Natural killer cell treated with Interleukin-12 subunit alpha and Interleukin-12 subunit beta and Interleukin-15 and Interleukin-18, amount 100 ng/mL, for 72 hours (primary cell): ENCODE results near the gene ZNF423. TPM values are rescaled to one million over a fixed set of nuclear protein-coding genes. Genes with fewer than 3 reads are reported as not detected.
"Not testable (repeated sequence)": the region's sequence is repeated elsewhere in the genome, so short reads cannot be mapped to it uniquely, and the experiment has no call there.

ENCODE experiments used
- ATAC-seq, 2 donors: fragments of 150-1000 bp; cut with Tn5 transposase in 1 of 2; sonication (Bioruptor Pico), chemical (Tn5 transposase) in 1 of 2; 2 replicates each; pipeline ENCODE4 v1.10.0; 2021
- DNase-seq: peaks from one replicate; pipeline ENCODE4 v3.0.0; 2022; ENCODE audit warnings: low spot score
- H3K27ac Mint-ChIP-seq, 2 donors: 1 replicate in 1 of 2; 2 replicates in 1 of 2; pipeline ENCODE4 v1.8.0; 2022; ENCODE audit warnings: mixed read lengths in 2 of 2, mild to moderate bottlenecking in 1 of 2, moderate library complexity in 1 of 2
- H3K27me3 Mint-ChIP-seq, 2 donors: 1 replicate in 1 of 2; 2 replicates in 1 of 2; pipeline ENCODE4 v1.8.0; 2022; ENCODE audit warnings: mixed read lengths in 2 of 2
- H3K36me3 Mint-ChIP-seq: one replicate; pipeline ENCODE4 v1.8.0; 2022; ENCODE audit warnings: mixed read lengths
- H3K4me1 Mint-ChIP-seq, 2 donors: 1 replicate in 1 of 2; 2 replicates in 1 of 2; pipeline ENCODE4 v1.8.0; 2022; ENCODE audit warnings: low read depth in 2 of 2, mixed read lengths in 2 of 2, mild to moderate bottlenecking in 1 of 2
- H3K4me3 Mint-ChIP-seq: one replicate; pipeline ENCODE4 v1.8.0; 2022; ENCODE audit warnings: mixed read lengths
- H3K9me3 Mint-ChIP-seq: 2 replicates; pipeline ENCODE4 v1.8.0; 2022; ENCODE audit warnings: mixed read lengths
- total RNA-seq, 2 donors: library from RNA; stranded (reverse); gene quantifications; one replicate each; pipeline ENCODE4 v1.2.3, GENCODE V29; 2022

ZNF423 gene
- total RNA-seq, 2 donors from 2014 or later: not detected

DNA sequence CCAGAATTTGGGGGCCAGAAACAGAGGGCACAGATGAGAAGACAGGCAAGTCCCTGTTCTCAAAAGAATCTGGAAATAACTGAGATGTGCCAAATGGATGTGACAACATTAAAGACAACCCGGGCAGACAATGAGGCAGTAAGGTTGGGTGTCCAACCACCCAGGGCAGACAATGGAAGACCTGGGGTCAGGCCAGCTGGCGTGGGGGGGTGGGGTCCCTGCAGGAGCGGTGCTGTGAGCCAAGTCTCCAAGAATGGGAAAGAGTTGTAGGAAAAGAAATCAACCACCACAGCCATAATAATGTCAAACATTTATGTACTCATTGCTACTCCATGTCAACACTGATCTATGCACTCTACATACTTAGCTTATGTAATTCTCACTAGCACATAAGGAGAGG is 279.0 kb downstream of the ZNF423 start:
- H3K27me3 Mint-ChIP-seq: peaks cover 0 to 2% of the 10 kb centered on the region in 2 donors
- no peak for ATAC-seq
- H3K9me3 Mint-ChIP-seq: no peaks in the 10 kb centered on the region
- H3K36me3 Mint-ChIP-seq: no peaks in the 10 kb centered on the region
- H3K27ac Mint-ChIP-seq: no peak overlapping the region
- no peak for DNase-seq
- H3K4me1 Mint-ChIP-seq: peaks cover 0 to 7% of the 10 kb centered on the region in 2 donors
- no peak overlapping the region for H3K4me3 Mint-ChIP-seq

DNA sequence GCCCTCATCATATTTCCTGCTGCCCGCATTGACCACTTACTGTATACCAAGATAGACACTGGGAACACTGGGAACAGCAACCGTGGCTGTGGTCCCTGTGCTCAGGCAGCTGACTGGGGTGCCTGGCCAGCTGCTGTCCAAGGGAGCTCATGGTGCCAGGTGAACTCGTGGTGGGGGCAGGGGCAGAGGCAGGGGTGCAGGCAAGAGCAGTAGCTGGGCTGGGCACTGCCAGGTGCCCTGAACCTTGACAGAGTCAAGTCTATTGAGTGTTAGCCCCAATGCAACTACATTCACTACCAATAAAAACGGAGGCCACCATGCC is 279.8 kb downstream of the ZNF423 start:
- ATAC-seq: no peak
- DNase-seq: no peak
- Mint-ChIP-seq H3K36me3 (no peaks in the 10 kb centered on the region), H3K9me3 (no peaks in the 10 kb centered on the region), H3K4me1 (peaks cover 0 to 7% of the 10 kb centered on the region in 2 donors), H3K27ac (no peak overlapping the region), H3K4me3 (no peak overlapping the region), H3K27me3 (peaks cover 0 to 2% of the 10 kb centered on the region in 2 donors)

DNA sequence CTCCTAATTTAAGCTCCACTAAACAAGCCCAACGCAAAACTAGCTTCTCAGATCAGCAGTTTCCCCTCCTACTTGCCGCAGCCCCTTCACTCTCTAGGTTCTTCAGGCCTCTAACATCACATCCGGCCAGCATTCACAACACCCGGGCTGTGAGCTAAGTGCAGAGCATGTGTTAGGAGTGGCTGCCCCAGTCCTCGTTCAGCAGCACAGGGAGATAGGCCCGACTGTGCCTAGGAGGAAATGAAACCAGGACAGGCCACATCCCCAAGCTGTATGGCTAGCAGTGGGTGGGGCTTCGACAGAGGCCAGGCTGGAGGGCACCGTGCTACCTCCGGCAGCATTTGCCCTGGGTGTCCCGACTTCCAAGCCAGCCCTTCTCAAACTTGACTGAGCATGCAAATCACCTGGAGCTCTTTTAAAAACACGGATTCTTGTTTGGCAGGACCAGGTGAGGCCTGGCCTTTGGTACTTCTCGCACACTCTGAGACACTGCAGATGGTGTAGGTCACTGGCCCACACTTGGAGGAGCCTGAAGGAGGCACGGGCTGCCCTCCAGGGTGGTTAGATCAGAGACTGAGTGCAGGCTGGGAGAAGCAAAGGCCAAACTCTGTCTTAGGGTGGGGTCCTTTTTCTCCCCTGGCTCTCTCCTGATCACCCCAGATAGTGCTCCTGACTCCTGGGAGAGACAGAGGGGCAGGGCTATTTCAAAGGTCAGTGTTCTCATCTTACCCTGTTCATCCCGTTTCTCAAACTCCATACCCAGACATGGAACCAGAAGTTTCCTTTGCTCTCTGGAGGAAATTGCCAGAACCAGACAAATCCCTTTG is 280.4 kb downstream of the ZNF423 start:
- Mint-ChIP-seq H3K27me3 (peaks cover 0 to 2% of the 10 kb centered on the region in 2 donors), H3K36me3 (no peaks in the 10 kb centered on the region), H3K9me3 (no peaks in the 10 kb centered on the region), H3K4me1 (peaks cover 0 to 7% of the 10 kb centered on the region in 2 donors), H3K27ac (peak overlapping the region; percentile 37 to 40), H3K4me3 (peak overlapping the region; percentile 19)
- DNase-seq (no peak), ATAC-seq (peak; percentile 55 to 79)

DNA sequence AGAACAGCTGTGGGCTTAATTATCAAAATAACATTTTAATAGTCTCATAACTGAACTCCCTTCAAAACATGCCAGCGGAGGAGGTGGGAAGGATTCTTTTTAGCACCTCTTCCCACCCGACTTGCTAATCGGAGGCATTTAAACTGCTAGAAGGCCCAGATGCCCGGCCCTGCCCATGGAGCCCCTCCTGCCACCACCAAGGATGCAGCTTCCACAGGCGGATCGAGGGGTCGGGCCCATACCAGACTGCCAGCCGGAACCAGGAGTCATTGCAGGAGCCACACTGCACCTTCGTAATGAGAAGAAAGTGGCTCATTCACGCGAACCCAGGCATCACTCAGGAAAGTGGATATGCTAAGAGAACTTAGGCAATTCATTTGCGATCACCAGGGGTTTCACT is 281.1 kb downstream of the ZNF423 start:
- H3K4me1 Mint-ChIP-seq: peaks cover 0 to 7% of the 10 kb centered on the region in 2 donors
- DNase-seq (no peak), ATAC-seq (no peak)
- H3K36me3 Mint-ChIP-seq: no peaks in the 10 kb centered on the region
- H3K27ac Mint-ChIP-seq: peak overlapping the region; percentile 37 to 40
- no peaks in the 10 kb centered on the region for H3K27me3 Mint-ChIP-seq
- H3K4me3 Mint-ChIP-seq: no peak overlapping the region
- no peaks in the 10 kb centered on the region for H3K9me3 Mint-ChIP-seq

DNA sequence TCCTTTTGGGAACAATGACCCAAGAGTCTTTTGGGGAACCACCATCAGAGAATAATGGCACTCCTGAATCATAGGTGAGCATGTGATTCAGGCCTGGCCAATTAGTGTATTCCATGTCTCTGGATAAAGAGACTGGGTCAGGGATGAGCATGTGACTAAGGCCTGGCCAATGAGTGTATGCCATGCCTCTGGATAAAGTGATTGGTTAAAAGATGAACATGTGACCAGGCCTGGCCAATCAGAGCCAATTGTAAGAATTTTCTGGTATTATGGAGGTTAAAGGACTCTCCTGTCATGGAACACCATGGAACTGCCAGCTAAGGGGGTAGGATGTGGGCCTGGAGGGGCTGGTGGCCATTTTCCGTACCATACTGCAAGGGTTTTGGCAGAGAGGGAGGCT is 288.0 kb downstream of the ZNF423 start:
- Mint-ChIP-seq H3K4me3 (no peak overlapping the region), H3K9me3 (no peaks in the 10 kb centered on the region), H3K27me3 (no peaks in the 10 kb centered on the region), H3K27ac (no peak overlapping the region), H3K4me1 (no peaks in the 10 kb centered on the region), H3K36me3 (no peaks in the 10 kb centered on the region)
- no peak for ATAC-seq
- DNase-seq: no peak

DNA sequence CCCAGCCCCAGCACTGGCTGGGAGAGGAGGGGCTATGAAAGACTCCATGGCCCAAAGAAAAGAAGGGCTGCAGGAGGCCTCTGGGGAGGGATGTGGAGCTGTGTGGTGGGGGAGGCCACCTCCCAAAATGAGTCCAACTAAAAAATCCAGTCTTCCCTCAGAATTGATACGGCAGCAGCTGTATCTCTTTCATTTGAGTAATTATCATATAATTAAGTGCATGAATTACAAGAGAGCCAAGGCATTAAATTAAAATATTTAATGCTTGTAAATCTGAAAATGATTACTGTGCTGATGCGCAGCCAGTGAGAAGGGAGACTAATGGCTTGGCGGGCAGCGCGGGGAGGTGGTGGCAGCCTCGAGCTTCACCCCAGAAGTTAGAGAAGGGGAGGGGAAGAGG is 289.5 kb downstream of the ZNF423 start:
- no peak for ATAC-seq
- H3K9me3 Mint-ChIP-seq: no peaks in the 10 kb centered on the region
- no peak overlapping the region for H3K4me3 Mint-ChIP-seq

DNA sequence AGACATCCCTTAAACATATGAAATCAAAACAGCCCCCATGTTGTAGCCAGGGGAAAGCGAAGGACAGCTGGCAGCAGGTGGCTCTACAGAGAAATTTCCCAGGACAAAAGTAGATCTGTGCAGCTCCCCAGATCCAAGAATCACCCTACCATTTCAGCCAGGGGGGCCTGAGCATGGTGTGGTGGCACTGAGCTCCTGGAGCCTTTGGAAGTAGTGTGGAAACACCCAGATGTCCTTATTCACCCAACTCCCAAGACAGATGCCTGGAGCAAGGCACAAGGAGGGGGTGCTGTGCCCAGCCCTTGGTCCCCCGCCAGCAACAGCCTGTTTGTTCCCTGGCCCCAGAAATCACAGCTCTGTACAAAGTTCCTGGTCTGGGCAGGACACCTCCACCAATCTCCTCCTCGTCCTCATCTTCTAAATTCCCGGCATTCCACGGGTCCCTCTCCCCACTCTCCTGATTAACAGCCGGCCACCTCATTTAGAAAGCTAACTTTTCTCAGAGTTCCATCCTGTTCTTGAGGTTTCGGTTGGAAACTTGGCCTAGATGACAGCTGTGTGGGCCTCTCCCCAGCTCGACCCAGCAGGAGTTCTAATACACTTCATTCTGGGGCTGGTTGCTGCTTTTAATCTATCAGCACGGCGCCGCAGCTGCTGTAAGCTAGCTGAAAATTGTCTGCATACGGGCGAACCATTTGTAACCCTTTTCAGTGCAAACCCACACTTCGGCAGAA is 291.2 kb downstream of the ZNF423 start:
- Mint-ChIP-seq H3K4me3 (no peak overlapping the region), H3K4me1 (no peaks in the 10 kb centered on the region), H3K9me3 (no peaks in the 10 kb centered on the region), H3K36me3 (no peaks in the 10 kb centered on the region), H3K27me3 (no peaks in the 10 kb centered on the region), H3K27ac (no peak overlapping the region)
- no peak for ATAC-seq
- DNase-seq: no peak

More for the DNA sequence above, 289.5 kb downstream of the ZNF423 start:
- Mint-ChIP-seq H3K4me1 (no peaks in the 10 kb centered on the region), H3K27ac (no peak overlapping the region), H3K27me3 (no peaks in the 10 kb centered on the region), H3K36me3 (no peaks in the 10 kb centered on the region)
- DNase-seq: no peak

DNA sequence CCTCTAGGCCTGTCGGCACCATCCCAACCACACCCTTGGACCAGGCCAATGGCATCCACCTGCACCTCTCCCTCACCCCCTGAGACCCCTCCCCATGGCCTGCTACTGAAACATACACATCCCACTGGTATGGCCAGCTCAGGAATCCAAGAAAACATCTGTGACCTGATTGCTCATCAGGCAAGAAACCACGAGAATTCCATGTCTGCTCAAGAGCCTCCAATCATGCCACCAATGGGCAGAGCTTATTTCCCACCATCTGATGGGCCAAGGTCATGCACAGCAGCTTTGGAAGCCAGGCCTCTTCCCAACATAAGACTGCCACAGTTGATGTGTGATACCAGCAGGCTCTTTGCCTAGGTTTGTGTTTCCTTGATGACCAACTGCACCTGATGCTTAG is 292.2 kb downstream of the ZNF423 start:
- Mint-ChIP-seq H3K4me1 (no peaks in the 10 kb centered on the region), H3K4me3 (no peak overlapping the region), H3K27ac (no peak overlapping the region), H3K36me3 (no peaks in the 10 kb centered on the region), H3K9me3 (no peaks in the 10 kb centered on the region), H3K27me3 (no peaks in the 10 kb centered on the region)
- ATAC-seq (no peak), DNase-seq (no peak)

DNA sequence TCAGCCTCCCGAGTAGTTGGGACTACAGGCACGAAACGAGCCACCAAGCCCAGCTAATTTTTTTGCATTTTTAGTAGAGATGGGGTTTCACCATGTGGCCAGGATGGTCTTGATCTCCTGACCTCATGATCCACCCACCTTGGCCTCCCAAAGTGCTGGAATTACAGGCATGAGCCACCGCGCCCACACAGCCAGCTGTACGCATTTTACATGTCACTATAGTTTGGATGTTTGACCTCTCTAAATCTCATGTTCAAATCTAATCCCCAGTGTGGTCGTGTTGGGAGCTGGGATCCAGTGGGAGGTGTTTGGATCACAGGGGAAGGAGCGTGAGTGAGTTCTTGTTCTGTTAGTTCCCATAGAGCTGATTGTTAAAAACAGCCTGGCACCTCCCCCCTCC is 293.0 kb downstream of the ZNF423 start:
- not testable (repeated sequence) for H3K36me3 Mint-ChIP-seq, H3K4me1 Mint-ChIP-seq, H3K27me3 Mint-ChIP-seq, H3K27ac Mint-ChIP-seq, ATAC-seq, DNase-seq, H3K9me3 Mint-ChIP-seq, H3K4me3 Mint-ChIP-seq

DNA sequence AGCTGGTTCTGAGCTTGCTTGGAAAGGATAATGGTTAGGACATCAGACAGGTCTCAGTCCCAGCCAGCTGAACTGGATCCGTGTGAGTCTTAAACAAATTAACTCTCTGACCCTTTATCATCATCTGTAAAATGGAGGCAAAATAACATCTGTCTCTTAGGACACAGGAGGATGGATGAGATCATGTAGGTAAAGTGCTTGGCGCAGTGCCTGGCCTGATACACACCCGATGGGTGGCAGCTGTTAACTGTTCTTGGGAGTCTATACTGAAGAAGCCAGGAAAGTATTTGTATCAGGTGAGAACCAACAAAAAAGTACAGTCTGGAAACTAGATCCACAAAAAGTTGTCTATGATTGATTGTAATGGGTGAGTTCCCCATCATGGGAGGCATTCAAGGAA is 293.7 kb downstream of the ZNF423 start:
- no peaks in the 10 kb centered on the region for H3K27me3 Mint-ChIP-seq
- ATAC-seq (no peak), DNase-seq (no peak)
- no peaks in the 10 kb centered on the region for H3K36me3 Mint-ChIP-seq
- H3K4me3 Mint-ChIP-seq: no peak overlapping the region
- no peak overlapping the region for H3K27ac Mint-ChIP-seq
- no peaks in the 10 kb centered on the region for H3K4me1 Mint-ChIP-seq
- H3K9me3 Mint-ChIP-seq: no peaks in the 10 kb centered on the region

DNA sequence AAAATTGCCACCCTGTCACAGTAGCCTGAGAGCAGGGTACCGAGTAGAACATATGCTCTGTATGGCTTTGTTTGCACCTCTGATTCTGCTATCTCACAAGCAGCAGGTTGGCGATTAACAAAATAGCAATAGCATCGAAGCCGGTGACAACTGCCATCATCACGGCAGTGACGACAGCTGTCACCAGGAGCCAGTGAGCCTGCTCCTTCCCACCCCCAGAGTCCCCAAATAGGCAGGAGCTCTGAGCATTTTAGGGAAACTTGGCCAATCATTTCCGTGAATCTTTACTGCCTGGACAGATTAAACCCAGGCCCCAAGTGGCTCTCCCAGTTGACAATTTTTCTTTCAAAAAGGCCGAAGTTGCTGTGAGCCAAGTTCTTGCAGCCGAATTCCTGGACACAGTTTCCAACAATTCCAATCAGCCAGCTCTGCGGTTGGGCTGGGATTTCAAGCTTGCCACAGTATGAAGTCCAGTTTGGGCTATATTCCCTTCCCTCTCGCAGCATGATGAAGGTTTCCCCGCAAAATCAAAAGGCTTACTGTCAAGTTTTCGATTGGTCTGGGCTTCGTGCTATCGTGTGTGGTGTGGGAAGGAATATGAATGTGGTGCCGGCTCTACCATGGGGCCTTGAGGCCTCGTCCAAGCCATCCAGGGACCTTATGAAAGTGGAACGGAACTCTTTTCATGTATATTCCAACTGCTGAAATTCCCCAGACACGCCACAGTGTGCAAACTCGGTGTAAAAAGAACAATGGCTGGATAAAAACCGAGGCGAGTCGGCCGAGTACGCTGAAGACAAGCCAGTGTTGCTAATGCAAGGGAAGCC is 295.7 kb downstream of the ZNF423 start:
- Mint-ChIP-seq H3K27me3 (no peaks in the 10 kb centered on the region), H3K36me3 (no peaks in the 10 kb centered on the region), H3K27ac (no peak overlapping the region), H3K9me3 (no peaks in the 10 kb centered on the region), H3K4me1 (no peaks in the 10 kb centered on the region), H3K4me3 (no peak overlapping the region)
- ATAC-seq: no peak
- no peak for DNase-seq

DNA sequence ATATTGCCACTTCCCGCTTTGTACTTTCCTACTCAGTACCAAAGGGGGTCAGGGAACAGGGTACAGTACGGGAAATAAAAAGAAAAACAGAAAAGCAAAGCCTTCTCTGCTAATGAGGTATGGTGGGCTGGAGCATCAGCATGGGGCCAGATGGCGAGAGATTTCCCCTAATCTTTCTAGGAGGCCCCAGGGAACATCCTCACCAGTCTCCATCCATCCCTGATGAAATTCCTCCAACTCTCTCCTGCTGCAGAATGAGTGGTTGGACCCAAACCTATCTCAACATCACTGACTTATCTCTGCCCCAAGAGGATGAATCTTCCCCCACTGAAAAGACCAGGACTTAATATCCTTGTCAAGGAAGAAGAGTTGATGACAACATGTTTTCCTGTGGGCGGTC is 296.7 kb downstream of the ZNF423 start:
- no peak overlapping the region for H3K4me3 Mint-ChIP-seq
- no peak for ATAC-seq
- H3K36me3 Mint-ChIP-seq: no peaks in the 10 kb centered on the region
- peaks cover 0 to 6% of the 10 kb centered on the region in 2 donors for H3K27me3 Mint-ChIP-seq
- no peak overlapping the region for H3K27ac Mint-ChIP-seq
- no peaks in the 10 kb centered on the region for H3K9me3 Mint-ChIP-seq
- H3K4me1 Mint-ChIP-seq: no peaks in the 10 kb centered on the region
- DNase-seq: no peak

DNA sequence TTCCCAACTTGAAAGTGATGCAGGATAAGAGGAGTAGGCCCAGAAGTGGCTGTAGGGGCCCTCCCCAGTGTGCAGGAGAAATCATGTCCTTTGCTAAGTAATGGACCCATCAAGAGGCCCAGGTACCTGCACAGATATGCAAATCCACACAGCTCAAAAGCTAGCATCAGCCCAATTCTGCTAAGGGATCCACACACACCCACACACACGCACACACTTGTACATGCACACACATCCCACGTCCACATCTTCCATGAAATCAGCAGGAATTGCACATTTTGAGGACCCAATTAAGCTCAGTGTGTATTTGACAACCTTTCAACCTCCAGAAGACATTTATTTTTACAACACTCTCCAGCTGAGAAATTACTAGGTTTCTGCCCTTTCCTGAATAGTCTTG is 297.5 kb downstream of the ZNF423 start:
- no peaks in the 10 kb centered on the region for H3K4me1 Mint-ChIP-seq
- ATAC-seq: no peak
- H3K9me3 Mint-ChIP-seq: no peaks in the 10 kb centered on the region
- no peak overlapping the region for H3K4me3 Mint-ChIP-seq
- H3K27me3 Mint-ChIP-seq: peaks cover 0 to 8% of the 10 kb centered on the region in 2 donors
- no peaks in the 10 kb centered on the region for H3K36me3 Mint-ChIP-seq
- DNase-seq: no peak
- H3K27ac Mint-ChIP-seq: no peak overlapping the region
